GM19238 (cell line): ENCODE results near the gene HLCS.
"Not testable (repeated sequence)": the region's sequence is repeated elsewhere in the genome, so short reads cannot be mapped to it uniquely, and the experiment has no call there.

ENCODE experiments used
- DNase-seq: peaks from one replicate; pipeline ENCODE4 v3.0.0; 2011; ENCODE audit warnings: low spot score; ENCODE audit not compliant: insufficient read length

Gene HLCS

DNA sequence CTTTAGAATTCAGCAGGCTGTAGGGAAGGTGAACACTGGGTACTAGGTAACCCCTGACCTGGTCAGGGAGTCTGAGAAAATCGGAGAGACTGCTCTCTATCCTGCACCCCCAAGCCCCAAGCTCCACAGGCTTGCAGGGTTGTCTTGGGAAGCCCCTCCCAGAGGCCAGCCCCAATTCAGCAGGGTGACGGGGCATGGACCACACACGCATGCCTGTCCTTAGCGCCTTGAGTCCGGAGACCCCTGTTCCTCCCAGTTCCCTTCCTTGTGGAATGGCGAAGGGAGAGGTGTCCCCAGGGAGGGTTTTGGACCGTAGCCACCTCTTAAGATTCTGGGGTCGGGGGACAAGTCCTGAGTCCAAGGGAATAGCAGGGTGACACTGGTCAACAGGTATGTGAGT lies 116.1 kb downstream of the HLCS start:
- DNase-seq: no peak

DNA sequence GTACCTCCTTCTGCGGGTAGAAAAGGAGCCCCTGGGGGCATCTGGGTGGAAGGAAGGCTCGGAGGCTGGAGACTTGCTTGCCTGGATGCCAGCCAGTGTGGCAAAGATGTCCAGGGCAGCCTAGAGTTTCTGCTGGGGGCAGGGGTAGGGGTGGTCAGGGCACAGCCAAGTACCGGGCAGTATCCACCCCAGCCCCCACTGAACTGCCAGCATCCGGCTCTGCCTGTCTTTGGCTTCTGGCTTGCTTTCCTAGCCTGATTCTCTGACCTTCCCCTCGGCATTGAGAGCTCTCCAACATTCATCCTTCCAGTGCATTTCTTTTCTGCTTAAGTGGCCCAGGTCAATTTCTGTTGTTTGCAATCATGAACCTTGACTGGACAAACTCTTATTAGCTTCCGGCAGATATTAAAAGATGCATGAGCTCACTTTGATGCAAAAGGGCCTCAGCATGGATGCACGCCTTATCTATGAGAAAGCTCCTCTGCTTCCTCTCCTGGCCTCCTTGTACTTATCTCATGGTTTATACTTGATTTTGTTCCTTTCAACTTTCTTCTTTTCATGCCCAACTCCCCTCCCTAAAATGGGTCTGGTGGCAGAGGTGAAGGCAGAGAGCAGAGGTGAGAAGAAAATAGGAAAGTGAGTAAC lies 116.9 kb downstream of the HLCS start:
- no peak for DNase-seq

DNA sequence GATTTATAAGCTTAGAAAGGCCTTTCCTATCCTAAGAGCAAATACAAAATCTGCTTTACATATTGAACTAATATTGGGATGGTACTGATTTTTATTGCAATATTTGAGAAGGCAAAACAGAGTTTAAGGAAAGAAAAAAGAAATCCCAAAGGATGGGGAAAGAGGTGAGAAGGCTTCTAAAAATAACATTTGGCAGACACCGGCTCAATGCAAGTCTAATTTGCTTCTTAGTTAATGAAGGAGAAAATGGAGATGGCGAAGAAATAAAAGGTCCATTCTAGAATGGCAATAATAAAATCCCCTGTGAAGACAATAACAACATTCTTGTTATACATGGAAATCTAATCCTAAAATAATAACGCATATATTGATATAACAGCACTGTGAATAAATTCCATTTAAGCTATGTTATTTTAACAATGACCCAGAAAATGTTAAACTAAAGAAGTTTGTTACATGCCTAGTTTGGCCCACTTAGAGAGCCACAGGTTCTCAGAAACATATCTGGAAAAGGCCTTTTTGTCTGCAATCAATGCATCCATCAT lies 117.7 kb downstream of the HLCS start:
- no peak for DNase-seq

DNA sequence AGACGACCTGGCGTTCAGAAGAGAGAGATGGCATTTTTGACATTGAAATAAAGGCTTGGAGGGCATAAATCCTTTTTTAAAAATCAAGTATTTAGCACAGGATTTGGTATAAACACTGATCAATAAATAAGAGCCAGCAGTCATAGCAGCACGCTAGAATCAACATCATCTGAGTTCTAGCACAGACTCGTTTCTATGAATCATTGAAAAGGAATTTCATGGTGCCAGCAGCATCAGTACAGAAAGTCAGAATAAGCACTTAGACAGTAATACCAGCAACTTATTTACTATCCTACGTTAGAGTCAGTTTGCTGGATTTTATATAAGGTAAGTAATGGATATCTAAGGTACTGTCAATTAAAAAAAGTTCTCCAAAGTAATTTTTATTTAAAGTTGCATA lies 119.3 kb downstream of the HLCS start:
- no peak for DNase-seq

DNA sequence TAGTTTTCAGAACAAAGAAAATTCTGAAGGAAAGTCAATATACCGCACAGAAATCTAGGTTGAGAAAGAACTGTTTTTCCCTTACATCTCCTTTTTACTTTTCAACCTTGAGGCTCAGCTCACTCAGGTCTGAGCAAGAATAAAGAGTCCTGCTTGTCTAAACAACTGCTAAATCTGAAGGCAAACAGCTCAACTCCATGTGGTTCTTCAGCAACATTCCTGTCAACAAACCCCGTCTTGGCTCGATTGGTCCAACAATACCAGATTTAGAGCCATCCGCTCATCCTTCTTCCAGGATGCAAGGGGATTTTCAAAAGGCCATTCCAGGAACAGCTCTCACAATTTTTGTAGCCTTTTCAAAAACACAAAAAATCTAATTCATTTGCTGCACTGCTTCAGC lies 119.8 kb downstream of the HLCS start:
- DNase-seq: no peak

DNA sequence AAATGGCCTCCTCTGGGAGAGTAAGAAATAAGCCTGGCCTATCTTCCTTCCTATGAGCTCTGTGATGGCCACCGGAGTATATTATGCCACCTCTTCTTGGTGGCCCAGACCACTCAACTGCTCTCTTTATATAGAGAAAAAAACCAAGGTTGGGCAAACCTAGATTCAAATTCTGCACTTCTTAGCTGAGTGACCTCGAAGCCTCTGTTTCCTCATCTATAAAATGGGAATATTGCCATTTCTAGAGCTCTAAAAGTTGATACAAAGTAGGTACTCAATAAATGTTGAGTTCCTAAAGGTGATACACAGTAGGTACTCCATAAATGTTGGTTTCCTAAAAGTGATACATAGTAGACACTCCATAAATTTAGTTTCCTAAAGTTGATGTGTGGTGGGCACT lies 120.7 kb downstream of the HLCS start:
- DNase-seq: no peak

DNA sequence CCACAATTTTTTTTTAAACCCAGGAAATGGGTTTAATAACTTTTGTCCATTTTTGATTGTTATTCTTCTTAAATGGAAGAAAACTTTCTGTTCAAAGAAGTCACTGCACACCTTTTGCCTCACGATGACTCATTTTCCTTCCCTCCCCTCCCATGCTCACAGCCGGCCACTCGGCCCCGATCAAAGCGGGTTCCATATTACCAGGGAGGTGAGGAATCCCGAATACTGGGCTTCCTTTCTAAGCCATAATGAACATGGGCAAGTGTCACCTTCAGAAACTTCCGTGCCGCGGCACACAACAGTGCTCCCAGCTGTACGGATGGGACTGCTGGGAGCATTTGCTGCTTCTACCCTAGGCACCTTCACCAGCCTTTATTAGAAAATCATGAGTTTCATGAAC lies 121.4 kb downstream of the HLCS start:
- no peak for DNase-seq

DNA sequence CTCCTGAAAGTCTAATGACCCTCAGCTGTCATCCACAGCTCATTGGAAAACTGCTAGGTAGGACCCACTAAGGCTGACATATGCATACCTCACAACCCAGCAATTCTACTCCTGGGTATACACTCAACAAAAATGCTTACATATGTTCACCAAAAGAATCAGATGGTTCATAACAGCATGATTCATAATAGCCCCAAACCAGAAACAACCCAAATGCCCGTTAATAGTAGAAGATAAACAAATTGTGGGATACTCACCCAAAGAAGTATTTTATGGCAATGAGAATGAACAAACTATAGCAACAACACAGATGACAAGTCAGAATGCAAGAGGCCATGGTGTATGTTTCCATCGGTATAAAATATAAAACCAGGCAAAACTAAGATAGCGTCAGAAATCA lies 124.6 kb downstream of the HLCS start:
- DNase-seq: no peak

DNA sequence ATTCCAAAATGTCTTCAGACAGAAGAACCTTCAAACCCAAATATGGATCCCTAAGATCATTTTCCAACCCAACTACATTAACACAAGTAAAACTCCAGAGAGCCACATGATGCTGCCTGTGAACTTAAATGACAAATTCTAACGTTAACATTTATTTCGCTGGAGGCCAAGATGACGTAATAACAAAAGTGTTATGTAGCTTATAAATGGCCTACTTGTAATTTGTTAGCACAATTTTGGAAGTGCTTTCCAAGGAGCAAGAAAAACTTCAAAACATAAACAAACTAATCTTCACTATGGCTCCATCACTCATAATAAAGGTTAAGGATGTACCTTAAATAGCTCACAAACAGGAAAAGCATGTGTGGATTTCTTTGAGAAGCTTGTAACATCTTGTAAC lies 126.7 kb downstream of the HLCS start:
- DNase-seq: no peak

DNA sequence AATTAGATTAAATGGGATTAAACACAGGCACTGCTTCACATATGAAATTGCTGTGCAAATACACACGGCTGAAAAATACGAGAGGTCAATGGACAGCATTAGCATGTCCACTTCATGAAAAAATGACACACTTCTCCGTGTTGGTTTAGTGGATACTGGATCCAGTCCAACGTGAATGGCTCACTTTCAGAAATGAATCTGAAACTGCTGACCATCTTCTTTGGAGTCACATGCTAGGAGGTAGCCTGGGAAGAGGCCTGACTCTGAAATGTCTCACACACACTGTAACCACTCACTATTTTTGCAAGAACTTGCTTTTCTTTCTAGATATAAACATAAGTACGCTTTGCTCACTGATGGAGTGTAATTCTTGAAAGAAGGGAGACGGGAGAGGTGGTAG lies 127.3 kb downstream of the HLCS start:
- no peak for DNase-seq

DNA sequence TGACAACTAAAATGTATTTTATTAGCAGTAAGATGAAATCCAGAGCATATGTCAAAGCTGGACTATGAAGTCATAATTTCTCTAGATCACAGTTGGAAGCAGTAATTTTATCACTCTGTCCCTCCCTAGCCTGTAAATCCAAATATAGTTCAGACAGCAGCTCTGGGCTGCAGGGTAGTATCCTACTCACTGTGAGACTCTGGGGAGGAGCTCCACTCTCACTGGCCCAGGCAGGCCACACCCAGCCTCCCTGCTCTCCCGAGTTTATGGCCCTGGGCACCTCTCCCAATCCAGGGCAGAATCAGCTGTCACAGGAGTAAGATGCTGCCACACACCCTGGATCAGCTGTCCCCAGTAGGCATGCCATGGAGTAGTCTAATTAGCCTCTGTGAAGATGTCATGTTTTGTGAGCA lies 131.1 kb downstream of the HLCS start:
- DNase-seq: no peak

DNA sequence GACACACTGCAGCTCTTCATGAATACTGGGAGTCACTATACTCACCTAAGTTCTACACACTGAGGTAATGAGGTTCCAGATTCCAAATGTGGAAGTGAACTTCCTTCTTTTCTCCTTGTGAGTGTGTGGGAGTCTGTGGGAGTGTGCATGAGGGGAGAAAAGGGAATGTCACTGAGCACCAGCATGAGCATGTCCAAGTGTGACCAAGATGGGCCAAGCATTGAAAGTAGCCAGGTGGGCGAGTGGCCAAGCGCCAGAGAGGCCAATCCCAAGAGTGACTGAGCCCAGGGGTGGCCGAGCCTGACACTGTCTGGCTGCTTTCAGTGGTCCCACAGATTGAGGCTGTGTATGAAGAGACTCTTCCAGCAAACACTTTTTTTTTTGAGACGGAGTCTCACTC lies 132.3 kb downstream of the HLCS start:
- DNase-seq: no peak

DNA sequence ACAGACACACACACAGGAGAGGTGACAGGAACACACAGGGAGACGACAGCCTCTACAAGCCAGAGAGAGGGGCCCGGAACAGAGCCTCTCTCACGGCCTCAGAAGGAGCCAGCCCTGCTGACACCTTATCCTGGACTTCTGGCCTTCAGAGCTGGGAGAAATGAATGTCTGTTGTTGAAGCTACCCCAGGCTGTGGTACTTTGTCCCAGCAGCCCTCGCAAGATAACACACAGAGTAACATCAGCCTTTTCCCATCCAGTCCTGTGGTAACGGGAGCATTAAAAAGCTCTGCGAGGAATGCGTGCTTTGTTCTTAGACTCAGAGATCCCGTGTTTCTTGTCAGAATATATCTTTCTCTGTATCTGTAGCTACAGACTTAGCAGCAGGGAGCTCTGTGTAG lies 136.4 kb downstream of the HLCS start:
- no peak for DNase-seq

DNA sequence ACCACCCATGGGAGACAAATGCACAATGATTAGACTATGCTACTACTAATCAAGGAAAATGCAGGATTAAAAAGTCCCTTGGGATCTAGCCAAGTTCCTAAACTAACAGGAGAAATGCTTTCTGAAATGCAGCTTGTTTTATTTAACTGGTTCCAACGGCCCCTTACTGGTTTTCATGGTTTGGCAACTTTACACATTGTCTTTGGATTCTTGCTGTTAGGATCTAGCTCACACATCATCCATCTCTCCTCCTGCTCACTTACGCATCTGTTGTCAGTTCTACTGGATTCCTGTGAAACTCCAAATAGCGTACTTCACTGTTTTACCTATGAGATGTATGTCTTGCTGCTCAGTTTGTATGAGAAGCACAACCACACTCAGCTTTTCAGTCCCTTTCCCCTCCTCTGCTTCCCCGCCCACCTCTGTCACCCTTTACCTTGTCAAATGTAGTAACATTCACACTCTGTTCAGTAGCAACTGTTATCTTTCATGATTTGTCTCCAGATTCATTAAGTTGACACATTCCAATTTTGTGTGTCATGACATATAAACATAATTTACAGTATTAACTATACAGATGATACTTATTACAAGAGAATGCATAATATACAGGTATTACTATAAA lies 137.5 kb downstream of the HLCS start:
- DNase-seq: no peak

DNA sequence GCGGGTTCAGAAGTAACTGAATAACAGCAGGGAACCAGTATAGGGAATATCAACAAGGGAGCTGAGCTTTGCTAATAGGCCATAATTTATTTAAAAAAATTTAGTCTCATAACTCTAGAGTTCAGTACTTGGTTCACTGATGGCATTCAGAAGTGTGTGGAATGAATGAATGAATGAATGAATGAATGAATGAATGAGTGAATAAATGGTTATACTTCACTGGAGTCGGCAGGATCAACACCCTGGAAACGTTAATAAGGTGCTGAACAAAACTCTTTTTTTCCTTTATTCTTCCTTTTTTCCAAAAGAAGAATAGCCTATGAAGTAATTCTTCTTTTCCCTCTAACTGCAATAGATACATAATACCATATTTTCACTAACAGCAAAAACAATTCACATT lies 138.3 kb downstream of the HLCS start:
- DNase-seq: no peak

DNA sequence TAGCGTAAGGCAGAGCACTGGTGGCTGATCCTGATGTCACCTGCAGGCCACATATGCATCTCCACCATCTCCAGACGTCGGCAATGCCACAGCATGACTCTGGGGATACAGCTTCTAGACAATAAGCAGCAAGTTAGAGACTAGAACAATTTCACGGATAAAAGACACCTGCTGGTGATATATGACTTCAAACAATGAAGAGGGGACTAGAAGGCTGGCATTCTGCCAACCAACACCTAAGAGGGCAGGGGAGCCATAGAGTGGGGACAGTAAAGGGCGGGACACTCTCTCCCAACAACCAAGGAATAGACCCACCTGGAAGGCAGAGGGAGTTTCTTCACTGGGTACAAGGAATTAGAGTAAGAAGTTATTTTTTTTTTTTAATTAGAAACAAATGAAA lies 140.8 kb downstream of the HLCS start:
- DNase-seq: no peak

DNA sequence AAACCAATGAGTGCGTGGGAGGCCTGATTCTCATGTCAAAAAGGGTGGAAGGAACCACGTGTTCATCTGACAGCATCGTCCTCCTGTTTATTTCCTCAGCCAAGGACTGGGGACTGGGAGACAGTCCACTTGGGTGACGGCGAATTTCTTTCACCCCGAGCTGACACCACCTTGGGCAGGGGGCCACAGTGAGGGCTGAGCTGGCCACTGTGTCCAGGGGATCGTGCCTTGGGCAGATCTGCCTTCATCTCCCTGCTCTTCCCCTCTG lies 145.5 kb downstream of the HLCS start:
- DNase-seq: no peak

DNA sequence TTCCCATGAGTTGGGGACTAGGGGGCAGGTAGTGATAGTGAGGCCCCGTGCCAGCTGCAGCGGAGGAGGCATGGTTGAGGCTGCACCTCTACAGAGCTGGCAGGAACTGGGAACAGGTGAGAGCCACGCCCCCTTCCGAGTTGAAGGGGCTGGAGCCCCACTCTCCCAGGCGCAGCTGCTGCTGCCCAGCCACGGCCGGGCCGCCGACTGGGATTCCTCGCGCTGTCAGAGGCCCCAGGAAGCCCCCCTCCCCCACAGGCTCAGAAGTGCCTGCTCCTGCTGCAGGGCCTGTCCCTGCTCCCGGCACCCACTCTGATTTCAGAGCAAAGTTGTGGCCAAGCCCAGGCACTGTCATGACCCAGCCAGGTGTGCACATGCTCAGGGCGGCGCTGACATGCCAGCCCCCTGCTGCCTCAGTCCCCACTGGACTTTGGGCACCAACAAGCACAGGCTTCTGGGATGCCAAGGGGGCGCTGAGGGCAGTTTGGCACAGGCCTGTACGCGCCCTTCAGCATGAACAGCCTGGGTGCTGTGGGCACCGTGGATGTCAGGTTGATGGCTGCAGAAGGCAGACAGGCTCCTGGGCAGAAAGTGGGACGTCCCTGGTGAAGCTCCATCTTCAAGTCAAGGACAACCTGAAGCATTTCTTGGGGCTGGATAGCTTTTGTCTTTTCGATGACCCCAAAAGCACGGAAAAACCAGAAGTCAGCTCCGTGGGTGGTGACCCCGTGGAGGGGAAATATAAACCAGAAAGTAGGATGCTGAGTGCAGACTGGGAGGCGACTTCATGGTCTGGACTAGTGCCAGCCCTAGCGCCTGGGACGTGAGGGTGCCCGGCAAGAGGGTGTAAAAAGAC lies 146.1 kb downstream of the HLCS start:
- no peak for DNase-seq

DNA sequence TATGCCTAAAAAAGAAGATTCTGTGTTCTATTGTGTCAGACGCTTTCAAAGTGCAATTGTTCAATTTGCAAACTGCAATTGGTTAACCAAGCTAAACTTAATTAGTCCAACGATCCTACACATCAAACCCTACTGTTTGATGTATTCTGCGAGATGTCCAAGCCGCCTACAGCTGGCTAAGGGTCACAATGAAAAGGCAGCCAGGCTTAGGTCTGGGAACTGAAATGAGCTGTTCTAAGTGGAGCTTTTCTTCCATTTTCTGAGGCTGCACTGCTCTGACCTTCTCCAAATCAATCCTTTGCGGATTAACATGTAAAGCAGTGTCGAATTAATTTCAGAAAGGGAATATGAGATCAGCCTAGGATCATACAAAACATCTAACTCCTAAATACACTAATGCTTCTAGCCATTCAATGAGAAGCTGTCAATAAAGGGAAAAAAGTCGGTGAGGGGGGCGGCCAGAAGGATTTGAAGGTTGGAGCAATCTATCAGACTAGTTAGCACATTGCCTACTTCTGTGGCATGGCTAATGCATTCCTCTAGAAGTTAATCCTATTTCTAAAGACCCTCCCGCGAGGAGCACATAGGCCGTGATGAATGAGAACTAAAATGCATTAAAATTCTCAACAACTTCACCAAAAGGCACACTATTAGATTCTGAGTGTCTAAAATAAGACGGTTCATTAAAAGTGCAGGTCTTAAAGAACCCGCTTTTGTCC lies 148.6 kb downstream of the HLCS start:
- DNase-seq: no peak

DNA sequence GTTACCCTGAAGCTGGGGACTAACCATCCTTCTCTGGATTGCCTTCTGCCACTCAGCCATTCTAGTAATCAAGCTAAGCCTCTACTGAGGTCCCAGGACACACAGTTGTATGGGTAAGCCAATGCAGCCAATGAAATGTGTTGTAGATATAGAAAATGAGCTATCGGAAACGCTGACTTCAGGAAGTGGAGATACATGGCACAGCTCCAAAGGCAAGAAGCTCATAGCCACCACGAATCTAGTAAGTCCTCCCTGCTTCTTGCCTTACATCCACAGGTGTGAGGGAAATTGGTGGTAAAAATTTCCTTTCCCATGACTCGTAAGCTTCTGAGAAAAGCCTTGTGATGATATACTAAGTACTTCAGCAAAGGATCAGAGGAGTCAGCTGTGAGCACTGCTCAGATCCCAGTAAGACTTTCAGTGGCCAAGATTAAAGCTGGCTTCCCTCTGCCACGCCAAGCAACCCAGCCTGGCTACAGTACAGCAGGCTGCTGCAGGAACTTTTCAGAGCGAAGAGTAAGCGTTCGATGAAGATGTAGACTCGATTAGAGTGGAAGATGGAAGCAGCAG lies 149.8 kb downstream of the HLCS start:
- DNase-seq: no peak

DNA sequence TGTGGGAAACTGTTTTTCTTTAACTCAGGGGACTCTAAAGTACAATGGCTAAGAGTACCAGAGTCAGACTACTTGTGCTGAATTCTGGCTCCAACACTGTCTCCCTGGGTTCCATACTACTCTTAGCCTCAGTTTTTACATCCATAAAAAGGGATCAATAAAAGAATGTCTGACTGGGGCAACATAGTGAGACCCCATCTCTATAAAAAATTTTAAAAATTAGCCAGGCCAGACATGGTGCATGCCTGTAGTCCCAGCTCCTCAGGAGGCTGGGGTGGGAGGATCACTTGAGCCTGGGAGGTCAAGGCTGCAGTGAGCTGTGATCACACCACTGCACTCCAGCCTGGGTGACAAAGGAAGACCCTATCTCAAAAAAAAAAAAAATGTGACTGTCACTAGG lies 150.4 kb downstream of the HLCS start:
- DNase-seq: not testable (repeated sequence)

DNA sequence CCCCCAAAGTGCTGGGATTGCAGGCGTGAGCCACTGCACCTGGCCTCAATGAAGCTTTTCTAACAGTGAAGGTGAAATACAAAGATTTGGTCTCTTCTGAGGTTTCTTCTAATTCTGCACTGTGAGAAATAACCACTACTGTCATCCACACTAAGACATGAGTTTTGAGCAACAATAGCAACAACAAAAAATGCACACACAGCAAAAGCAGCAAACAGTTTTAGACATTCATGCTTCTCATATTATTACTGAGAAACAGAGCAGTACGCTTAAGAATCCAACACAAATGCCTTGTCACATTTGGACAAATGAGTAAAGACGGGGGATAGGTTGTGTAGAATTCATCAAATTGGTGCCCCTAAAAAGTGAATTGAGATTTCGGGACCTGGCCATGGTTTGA lies 151.2 kb downstream of the HLCS start:
- no peak for DNase-seq
